LNCAP (cell line): ENCODE data around the gene LRP1-AS.

ENCODE experiments used
- CTCF ChIP-seq: fragments of 450-650 bp; IDR thresholded peaks from 2 replicates; pipeline ENCODE4 v1.5.1; 2017; ENCODE audit warnings: mild to moderate bottlenecking

Gene LRP1-AS

GRCh38 chr12:57101892-57102695 is 45.3 kb downstream of the LRP1-AS start:
- no peak for TF ChIP-seq CTCF

GRCh38 chr12:57099766-57100165 is 47.7 kb downstream of the LRP1-AS start:
- TF ChIP-seq CTCF = no peak

GRCh38 chr12:57099047-57099714 is 48.2 kb downstream of the LRP1-AS start:
- TF ChIP-seq CTCF = no peak

DNA sequence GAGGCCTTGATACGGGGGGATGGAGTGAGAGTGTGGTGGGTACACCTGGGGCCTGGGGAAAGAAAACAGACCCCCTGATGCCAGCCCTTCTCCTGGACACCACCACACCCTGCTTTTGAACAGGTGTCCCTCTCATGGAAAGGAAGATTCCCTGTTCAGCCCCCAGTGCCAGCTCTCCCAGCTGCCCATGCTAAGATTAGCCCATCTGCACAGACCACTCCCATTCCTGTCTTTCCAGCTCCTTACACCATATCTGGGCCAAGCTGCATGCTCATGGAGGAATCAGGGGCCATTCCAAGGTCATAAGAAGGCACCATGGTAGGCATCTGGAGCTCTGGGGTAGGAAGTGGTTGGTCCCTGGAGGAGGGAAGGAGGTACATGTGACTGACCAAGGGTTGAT is 48.9 kb downstream of the LRP1-AS start:
- TF ChIP-seq CTCF = no peak

DNA sequence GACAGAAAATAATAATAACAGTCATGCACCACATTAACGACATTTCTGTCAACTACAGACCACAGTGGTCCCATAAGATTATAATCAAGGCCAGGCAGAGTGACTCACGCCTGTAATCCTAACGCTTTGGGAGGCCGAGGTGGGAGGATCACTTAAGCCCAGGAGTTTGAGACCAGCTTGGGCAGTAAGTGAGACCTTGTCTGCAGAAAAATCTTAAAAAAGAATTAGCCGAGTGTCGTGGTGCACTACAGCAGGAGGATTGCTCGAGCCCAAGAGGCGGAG is 49.9 kb downstream of the LRP1-AS start:
- no peak for TF ChIP-seq CTCF

DNA sequence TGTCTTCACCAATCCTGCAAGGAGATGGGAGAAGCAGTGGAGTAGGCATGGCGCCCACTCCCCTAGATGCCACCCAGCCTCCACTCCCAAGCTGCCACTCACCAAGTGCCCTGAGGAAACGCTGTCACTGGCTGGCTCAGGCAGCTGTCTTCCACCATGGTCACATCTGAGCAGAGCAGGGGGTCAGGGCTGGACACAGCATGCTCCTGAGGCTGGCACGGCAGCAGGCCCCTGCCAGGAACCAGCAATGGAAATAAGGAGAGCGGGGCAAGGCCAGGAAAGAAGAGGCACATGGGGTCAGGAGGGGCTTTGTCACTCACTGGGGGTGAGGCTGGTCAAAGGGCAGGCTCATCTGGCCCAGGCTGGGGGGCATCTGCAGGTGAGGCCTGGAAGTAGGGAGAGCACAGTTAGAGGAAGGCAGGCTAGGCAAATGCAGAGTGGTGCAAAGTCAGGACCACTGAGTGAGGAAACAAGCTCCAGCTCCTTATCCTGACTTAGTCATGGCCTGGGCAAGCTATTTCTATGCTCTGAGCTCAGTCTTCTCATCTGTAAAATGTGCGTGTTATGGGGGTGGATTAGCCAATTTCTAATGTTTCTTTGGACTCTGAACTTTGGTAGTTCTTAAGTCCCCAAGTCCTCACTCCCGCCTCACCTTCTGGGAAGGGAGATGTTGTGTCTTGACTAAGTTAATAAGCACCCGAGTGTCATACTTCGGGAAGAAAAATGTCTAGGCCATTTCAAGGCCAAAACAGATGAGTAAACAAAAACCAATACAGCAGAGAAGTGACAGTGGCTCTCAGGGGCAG is 50.5 kb downstream of the LRP1-AS start:
- TF ChIP-seq CTCF = no peak

DNA sequence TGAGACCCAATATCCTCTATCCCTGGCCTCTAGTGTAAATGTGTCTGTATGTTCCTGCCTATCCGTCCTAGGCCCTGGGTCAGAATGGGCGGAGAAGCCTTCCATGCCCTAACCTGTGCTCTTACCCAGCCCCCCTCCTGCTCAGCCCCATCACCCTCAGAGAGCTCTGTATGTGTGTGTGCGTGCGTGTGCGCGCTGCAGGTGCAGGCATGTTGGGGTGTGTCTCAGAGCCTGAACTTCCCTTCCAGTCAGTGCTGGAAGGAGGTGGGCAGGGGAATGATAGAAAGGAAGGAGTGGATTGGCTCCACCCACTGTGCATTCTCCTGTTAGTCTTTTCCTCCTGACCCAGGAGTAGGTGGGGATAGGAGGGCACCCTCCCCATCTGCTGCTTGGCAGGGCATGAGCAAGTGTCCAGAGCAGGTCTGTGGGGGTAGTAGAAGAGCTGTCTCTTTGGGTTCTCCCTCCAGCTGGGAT is 51.3 kb downstream of the LRP1-AS start:
- TF ChIP-seq CTCF = no peak
